ENCODE data around the gene MTNR1A.
A peak's percentile ranks its signal among the peaks of the same experiment; 100 is the strongest.
"Not testable (repeated sequence)": the region's sequence is repeated elsewhere in the genome, so short reads cannot be mapped to it uniquely, and the experiment has no call there.

The MTNR1A gene

DNA sequence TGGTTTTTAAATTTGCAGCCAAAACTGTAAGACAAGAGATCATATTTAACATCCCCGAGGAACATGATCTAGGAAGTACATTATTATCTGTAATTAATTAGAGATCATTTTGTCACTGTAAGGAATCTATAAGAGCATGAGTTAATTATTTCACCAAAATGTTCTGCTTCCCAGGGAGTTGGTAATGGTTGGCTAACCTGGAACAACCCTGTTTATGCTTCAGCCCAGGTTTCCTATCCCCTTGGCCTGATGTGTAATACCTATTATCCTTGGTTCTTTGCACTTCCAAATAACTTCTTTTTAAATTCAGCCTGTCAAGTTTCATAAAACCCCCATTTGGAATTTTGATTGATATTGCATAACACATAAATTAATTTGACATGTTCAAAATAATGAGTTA lies 6.4 kb upstream of the MTNR1A start:
- no peak for DNase-seq (ENCODE audit: low spot score)

DNA sequence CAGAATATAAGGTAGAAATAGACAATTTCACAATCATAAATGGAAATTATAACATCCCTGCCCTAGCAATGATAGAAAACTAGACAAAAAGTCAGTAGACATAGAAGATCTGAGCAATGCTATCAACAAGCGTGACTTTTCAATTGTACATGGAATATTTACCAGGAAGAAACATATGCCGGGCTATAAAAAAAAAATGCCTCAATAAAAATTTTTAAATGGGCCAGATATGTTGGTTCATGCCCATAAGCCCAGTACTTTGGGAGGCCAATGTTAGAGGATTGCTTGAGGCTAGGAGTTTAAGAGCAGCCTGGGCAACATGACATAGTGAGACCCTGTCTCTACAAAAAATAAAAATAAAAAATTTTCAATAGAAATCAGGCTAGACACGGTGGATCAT lies 5.3 kb upstream of the MTNR1A start:
- no peak for DNase-seq (ENCODE audit: low spot score)

DNA sequence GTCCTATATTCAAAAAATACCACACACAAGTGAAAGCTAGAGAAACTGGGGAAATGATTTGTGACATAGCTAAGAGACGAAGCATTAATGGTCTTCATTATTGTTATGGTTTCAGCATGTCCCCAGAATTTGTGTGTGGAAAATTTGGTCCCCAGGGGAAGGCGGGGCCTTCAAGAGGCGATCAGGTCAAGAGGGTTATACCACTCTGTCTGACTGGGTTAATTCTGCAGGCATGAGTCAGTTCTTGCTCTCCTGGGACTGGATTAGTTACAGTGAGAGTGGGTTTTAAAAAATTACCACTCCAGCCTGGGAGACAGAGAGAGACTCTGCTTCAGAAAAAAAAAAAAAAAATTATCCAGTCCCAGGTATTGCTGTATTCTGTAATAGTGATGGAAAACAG lies 2.1 kb upstream of the MTNR1A start:
- DNase-seq (ENCODE audit: low spot score), result no peak

DNA sequence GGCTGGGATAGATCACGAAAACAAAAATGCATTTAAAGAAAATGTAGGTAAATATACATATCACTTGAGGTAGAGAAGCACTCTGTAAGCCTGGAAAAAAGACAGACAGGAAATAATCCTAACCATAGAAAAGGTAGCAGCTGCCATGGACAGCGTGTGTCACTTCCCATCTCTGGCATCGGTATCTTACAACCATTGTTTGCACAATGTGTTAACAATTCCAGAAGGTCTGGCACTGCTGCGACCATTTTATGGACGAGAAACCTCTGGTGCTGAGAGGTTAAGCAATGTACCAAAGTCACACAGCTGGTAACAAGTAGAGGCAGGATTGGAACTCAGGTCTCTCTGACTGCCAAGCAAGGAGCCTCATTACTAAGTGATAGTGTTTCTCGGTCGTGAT lies 1.7 kb upstream of the MTNR1A start:
- no peak for DNase-seq (ENCODE audit: low spot score)

DNA sequence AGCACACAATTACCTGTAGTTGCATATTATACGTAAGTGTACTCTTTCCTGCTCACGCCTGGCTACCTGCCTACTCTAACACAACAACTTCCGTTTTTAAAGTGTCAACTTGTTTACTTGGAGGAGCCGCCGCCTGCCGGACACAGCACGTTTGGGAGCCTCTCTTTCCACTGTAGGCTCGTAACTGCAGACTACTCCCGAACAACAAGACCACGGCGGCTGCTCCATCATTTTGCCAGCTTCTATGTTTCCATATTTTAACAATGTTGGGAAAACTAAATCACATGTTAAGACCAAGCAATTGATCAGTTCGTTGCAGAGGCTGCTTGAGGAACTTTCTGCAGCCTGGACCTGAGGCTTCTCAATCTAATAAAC lies 841 bp downstream of the MTNR1A start:
- peak; percentile 21 for DNase-seq (ENCODE audit: low spot score)

DNA sequence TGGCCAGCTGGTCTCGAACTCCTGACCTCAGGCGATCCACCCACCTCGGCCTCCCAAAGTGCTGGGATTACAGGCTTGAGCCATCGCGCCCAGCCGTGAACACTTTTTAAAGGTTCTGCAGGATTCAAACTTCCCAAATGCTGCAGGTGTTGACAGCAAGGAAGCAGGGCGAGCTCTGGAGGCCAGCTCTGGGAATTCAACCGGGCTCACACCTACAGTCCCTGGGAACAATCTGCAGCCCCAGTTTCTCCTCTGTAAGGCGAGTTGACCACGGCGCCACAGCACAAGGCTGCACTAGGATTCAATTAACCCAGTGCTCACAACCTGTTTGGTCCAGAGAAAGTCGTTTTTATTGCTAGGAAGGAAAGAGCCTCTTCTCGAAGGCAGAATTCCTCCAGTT lies 1.6 kb downstream of the MTNR1A start:
- DNase-seq (ENCODE audit: low spot score), result no peak

DNA sequence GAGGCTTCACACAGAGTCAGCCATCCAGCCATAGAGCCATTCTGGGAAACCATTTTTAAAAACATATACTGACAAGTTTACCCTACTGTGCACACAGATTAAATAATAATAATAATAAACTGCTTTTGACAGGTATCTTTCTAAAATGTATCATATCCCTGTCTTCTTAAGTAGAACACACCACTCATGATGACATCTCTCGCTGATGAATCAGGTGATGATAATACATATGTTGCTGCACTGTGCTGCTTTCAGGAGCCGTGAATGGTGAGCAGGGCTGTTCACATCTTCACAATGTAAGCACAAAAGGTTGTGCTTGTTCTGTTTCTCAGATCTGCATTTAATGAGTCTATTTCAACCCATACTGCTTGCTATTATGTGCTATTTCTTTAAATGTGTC lies 3.5 kb downstream of the MTNR1A start:
- no peak for DNase-seq (ENCODE audit: low spot score)

DNA sequence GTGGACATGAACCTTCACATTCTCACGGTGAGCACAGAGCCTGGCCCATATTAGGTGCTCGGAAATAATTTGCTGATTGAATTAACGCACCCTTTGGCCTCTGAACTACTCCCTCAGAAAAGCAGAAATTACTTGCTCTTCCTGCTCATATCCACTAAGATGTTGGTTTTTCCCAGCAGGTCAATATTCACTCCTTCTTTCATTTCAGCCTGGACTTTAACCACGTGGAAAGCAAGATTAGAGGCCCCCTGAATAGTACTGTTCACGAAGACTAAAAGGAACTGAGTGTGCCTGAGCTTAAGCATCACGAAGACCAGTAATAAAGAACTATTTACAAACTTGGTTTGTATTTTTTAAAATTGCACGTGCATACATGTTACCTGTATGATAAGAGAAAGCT lies 9.9 kb downstream of the MTNR1A start:
- no peak for DNase-seq (ENCODE audit: low spot score)

DNA sequence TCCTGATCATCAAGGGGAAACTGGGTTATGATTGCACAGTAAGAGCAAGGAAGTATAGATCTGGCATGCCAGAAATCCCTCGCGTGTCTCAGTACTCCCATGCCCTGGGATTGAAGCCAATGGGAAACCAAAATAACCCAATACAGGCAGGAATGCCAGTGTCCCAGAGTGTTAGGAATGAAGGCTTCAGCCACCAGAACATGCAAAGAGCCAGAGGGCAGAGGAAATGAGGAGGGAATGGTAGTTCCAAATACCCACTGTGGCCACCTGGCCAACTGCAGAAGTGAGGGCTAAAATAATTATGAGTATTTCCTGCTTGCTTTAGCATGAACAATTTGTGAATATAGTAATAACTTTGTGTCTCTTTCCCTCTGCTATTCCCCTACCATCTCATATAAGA lies 12.2 kb downstream of the MTNR1A start:
- DNase-seq (ENCODE audit: low spot score), result no peak

DNA sequence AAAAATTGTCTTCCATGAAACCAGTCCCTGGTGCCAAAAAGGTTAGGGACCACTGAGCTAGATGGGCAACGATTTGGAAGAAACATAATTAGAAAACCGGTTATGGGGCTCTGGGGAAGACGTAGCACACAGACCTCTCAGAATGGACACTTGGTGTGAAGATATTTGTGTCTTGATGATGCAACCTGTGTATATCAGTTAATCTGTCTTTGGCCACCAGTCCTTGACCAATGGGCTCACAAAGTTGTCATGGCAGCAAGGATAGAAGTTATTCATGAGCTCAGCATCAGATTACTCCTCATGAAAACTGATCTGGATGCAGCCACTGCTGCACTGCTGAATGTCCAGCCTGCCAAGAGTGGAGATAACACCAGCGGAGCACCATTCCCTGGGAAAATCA lies 13.6 kb downstream of the MTNR1A start:
- DNase-seq (ENCODE audit: low spot score), result no peak

DNA sequence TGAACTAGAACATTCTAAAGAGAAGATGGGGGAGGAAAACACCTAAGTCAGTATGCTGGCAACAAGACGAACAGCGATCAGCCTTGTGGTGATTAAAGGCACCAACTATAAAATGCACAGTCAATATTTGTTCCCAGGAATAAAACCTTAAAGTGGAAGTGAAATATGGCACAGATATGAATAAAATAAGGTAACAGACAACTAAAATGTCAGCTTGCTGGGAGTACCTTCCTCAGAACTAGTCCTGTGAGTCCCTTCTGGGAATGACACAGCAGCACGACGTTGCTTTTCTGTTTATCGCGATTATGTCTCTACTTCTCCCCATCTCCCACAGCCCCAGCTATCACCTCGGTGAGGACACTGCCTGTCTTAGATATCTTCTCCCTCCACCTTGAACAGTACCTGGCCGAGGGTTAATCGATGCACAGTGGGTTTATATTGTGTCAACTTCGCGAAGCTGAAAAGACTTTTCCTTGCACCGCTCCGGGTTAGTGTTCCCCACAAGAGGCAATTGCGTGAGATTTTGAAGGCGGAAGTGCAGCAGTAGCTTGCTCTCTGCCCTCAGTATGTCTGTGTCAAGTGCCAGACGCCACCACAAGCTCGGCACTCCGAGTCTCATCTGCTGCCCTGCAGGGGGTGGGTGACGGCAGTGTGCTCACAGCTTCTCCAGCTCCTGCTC lies 17.4 kb downstream of the MTNR1A start:
- no peak for DNase-seq (ENCODE audit: low spot score)

DNA sequence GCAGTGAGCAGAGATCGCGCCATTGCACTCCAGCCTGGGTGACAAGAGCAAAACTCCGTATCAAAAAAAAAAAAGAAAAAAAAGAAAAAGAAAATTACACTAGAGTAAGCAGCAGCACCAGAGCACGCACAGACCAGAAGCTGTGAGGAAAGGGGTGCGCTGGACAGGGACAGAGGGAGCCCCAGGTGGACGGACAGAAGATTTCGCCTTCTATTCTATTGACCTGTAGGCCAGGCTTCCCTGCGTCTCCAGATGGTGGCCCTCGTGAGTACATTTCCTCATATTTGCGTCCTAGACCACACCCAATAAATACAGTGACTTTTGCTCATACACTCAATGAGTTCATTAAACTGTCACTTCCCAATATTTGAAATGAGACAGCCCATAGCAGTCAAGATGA lies 19.1 kb downstream of the MTNR1A start:
- DNase-seq (ENCODE audit: low spot score), result peak; percentile 12

DNA sequence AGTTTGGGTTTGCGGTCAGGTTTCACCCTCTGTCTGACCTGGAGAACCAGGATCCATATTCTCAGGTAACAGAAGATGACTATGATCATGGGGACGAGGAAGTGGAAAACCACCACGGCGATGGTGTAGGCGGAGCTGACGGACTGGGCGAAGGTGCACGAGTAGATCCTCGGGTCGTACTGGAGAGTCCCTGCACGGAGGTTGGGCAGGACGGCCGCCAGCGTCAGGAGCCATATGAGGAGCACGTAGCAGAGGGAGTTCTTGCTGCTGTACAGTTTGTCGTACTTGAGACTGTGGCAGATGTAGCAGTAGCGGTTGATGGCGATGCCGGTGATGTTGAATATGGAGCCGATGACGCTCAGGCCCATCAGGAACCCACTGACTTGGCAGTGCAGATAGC lies 21.3 kb downstream of the MTNR1A start:
- no peak for DNase-seq (ENCODE audit: low spot score)

DNA sequence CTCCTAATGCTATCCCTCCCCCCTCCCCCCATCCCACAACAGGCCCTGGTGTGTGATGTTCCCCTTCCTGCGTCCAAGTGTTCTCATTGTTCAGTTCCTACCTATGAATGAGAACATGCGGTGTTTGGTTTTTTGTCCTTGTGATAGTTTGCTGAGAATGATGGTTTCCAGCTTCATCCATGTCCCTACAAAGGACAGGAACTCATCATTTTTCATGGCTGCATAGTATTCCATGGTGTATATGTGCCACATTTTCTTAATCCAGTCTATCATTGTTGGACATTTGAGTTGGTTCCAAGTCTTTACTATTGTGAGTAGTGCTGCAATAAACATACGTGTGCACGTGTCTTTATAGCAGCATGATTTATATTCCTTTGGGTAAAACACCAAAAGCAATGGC lies 31.4 kb downstream of the MTNR1A start:
- not testable (repeated sequence) for DNase-seq (ENCODE audit: low spot score)

DNA sequence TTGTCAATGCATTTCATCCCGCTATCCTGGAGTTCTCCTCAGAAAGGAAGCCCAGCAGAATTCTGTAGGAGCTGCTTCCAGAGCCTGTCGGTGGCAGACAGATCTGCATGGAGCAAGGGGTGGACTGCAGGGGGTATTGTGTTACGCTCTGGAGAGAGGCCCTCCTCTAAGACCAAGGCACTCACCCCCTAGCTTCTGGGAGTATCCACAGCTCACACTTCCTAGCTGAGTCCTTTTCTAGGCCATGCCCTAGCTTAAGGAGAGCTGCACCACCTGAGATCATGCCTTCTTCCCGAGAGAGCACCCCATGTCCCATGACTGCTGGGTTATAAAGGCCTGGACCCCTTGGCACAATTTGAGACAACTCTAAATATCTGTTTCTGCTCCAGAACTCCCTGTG lies 39.1 kb downstream of the MTNR1A start:
- DNase-seq (ENCODE audit: low spot score), result no peak

DNA sequence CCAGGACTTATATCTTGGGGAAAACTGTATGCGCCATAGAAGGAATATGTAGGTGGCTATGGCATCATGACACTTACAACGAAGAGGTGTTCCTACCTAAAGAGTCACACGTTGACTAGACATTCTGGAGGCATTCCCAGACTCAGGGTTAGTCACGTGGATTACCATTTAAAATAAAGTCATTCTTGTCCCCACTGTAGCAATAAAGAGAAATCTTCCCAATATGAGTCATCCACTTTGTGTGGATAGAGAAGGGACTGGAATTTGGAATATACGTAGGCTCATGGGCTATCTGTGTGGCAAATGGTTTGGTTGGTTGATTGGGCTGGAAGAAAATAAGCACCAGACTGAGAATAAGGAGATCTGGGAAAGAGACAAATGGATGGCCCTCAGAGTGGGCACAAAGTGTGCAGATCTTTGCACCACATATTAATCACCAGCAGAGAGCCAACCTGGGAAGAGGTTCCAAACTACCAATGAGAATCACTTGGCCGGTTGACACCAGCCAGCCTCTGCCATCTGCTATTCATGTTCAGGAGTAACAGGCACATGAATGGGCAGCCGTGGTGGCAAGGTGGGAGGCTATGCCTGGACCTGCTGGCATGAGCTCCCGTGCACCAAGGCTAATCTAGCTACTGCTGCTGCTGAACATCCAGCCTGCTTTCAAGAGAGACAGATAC lies 41.0 kb downstream of the MTNR1A start:
- DNase-seq (ENCODE audit: low spot score), result no peak

DNA sequence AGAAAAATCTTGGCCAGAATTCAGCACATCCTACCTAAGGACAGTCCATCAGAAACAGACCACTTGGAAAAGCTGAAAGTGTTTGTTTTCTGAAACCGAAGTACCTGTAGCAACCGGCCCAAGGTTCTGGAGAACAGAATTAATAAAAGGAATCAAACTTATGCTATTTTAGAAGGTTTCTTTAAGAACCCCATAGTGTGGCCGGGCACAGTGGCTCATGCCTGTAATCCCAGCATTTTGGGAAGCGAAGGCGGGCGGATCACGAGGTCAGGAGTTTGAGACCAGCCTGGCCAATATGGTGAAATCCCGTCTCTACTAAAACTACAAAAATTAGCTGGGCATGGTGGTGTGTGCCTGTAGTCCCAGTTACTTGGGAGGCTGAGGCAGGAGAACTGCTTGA lies 50.6 kb downstream of the MTNR1A start:
- not testable (repeated sequence) for DNase-seq (ENCODE audit: low spot score)

DNA sequence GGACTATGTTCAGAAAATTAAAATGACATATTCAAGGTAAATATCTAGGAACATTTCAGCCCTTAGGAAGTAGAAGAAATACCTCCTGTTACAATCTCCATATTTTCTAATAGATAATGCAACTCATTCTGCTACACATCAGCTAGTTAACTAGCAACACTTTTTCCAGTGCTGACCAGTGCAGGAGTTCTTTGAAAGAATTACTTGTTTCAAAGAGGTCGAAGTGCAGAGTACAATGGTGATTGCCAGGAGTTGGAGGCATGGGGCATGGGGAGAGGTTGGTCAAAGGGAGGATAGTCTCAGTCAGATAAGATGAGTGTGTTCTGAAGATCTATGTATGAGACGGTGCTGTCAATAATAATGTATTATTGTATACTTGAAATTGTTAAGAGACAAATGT lies 53.1 kb downstream of the MTNR1A start:
- DNase-seq (ENCODE audit: low spot score), result no peak

DNA sequence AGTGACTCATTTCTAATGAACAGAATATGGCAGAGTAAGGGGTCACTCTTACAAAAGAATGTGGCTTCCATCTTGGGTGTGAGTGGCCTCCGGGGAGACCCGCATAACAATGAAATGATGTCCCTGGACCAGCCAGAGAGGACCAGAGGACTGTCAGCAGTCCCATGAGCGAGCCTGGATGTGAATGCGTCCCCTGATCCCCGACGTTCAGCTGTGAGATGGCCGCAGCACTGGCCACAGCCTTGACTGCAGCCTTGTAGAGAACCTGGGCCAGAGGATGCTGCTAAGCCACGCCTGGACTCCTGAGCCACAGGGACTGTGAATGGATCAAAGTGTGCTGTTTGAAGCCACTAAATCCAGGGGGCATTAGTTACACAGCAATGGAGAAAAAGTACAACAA lies 53.8 kb downstream of the MTNR1A start:
- DNase-seq (ENCODE audit: low spot score), result no peak

DNA sequence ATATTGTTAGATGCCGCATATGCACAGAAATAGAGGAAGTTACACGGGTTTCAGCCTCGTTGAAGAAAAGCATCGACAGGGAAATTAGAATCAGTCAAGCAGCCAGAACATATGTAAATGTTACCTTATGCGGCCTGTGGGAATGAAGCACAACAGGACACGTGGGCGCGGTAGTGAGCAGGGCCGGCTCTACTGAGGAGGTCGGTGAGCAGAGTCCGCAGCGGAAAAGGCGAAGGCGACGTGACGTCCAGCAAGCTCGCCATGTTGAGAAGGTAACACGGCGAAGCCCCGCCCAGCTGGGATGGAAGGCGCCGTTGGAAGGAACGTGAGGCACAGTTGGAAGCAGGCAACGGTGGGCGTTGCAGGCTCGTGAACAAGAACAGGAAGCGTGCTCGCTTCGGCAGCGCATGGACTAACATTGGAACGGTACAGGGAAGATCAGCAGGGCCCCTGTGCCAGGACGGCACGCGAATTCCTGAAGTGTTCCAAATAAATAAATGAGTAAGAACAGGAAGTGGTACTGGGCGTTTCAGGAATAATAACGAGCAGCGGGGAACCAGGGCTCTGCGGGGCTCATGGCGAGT lies 54.6 kb downstream of the MTNR1A start:
- DNase-seq (ENCODE audit: low spot score), result no peak

DNA sequence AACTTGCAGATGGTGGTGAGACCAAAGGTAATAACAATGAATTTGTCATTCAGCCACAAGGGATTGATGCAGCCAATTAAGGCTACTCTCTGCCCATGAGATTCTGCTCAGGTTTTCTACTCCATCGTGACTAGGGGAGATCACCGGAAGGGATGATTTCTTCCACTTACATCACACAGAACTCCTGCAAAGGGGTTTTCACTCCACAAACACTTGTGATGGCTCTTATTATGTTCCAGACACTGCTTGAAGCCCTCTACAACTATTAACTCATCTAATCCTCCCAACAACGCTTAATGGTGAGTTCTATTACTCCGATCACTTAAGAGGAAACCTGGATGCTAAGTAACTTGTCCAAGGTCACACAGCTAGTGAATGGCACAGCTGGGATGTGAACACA lies 55.9 kb downstream of the MTNR1A start:
- no peak for DNase-seq (ENCODE audit: low spot score)

DNA sequence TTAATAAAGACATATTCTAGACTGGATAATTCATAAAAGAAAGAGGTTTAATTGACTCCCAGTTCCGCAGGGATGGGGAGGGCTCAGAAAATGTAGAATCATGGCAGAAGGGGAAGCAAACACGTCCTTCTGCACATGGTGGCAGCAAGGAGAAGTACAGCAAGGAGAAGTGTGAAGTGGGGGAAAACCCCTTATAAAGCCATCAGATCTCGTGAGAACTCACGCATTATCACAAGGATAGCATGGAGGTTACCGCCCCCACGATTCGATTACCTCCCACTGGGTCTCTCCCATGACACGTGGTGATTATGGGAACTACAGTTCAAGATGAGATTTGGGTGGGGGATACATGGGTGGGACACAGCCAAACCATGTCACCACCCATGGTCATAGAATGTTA lies 58.3 kb downstream of the MTNR1A start:
- no peak for DNase-seq (ENCODE audit: low spot score)

DNA sequence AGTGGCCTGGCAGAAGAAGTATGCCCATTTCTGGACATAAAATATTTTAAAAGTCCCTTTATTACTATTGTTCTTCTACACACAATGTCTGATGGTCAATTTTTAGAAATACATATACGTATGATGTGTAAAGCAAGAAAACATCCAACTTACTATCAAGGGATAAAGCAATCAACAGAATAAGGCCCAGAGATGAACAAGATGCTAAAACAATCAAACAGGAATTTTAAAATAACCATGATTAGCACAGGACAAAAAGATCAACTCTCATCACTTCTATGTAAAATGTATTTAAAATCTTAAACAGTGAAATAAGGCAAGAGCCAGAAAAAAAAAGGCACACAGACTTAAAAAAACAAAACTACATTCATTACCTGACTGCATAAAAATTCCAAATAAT lies 60.9 kb downstream of the MTNR1A start:
- no peak for DNase-seq (ENCODE audit: low spot score)

DNA sequence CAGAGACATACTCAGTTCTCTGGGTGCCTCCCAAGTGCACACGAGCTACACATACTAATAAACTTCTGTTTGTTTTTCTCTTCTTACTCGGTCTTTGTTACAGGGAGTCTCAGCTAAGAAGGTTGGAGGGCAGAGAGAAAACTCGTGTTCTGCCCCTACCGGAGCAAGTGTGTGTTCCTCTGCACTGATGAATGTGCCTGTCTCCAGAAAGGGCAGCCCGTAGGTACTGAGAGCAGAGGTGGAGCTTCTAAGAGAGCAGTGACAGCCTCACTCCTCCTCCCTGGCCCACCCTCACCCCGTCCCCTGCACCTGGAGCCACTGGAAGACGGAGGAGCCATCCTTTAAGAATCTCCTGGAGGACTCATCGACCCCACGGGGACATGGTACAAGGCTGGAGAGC lies 67.6 kb downstream of the MTNR1A start:
- no peak for DNase-seq (ENCODE audit: low spot score)

Data from RKO (cell line).